ENCODE data around the gene GPR18. TPM values are rescaled to one million over a fixed set of nuclear protein-coding genes. Genes with fewer than 3 reads are reported as not detected.

The GPR18 gene
- total and polyA plus RNA-seq, 3 donors from 2014 or later: 8.5 to 18.0 (median 16.6) TPM

DNA sequence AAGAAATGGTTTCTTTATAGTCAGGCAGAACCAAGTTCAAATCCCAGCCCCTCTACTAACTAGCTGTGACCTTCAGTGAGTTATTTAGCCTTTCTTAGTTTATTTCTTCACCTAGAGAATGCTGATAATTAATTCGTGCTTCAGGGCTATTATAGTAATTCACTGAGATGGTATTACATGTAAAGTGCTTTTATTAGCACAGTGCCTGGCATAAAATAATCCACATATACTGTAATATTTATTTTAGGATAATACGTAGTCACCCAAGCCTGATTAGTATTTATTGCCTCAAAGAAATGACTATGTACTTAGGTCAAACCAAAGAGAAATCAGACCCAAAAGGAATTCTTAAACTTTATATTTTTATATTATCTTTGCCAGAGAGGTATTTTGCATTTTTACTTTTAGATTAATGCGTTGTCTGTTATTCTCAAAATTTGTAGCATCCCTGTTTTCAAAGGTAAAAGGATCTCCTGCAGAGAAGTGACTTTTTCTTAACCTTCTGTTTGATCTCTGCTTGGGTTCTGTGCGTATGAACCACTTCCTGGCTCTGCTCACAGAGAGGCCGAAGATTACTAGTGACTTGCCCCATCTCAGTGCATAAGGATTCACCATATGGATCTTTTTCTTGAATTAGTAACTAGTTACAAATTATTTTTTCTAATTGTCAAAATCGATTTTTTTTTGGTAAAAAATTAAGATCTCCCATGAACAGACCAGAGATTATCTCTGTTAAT lies 37.8 kb downstream of the GPR18 start:
- Histone ChIP-seq H3K27ac (no peak overlapping the region), H3K36me3 (ENCODE audit: low read depth, missing control alignments) (no peaks in the 10 kb centered on the region), H3K4me1 (peaks cover 16% of the 10 kb centered on the region), H3K4me3 (no peak overlapping the region), H3K9me3 (no peaks in the 10 kb centered on the region), H3K27me3 (no peaks in the 10 kb centered on the region)
- TF ChIP-seq, protein P1, sequence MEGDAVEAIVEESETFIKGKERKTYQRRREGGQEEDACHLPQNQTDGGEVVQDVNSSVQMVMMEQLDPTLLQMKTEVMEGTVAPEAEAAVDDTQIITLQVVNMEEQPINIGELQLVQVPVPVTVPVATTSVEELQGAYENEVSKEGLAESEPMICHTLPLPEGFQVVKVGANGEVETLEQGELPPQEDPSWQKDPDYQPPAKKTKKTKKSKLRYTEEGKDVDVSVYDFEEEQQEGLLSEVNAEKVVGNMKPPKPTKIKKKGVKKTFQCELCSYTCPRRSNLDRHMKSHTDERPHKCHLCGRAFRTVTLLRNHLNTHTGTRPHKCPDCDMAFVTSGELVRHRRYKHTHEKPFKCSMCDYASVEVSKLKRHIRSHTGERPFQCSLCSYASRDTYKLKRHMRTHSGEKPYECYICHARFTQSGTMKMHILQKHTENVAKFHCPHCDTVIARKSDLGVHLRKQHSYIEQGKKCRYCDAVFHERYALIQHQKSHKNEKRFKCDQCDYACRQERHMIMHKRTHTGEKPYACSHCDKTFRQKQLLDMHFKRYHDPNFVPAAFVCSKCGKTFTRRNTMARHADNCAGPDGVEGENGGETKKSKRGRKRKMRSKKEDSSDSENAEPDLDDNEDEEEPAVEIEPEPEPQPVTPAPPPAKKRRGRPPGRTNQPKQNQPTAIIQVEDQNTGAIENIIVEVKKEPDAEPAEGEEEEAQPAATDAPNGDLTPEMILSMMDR (IDR thresholded peaks at IDR 0.05): no peak
- TF ChIP-seq POLR2A (IDR thresholded peaks at IDR 0.05): no peak
- 76 to 83% methylated on average over 6 of the region's 6 CpGs for WGBS, 2 donors
- no peak for DNase-seq
- intact Hi-C loops (cut with DNase I; ENCODE audit: low total_unique reads): no loop called here

DNA sequence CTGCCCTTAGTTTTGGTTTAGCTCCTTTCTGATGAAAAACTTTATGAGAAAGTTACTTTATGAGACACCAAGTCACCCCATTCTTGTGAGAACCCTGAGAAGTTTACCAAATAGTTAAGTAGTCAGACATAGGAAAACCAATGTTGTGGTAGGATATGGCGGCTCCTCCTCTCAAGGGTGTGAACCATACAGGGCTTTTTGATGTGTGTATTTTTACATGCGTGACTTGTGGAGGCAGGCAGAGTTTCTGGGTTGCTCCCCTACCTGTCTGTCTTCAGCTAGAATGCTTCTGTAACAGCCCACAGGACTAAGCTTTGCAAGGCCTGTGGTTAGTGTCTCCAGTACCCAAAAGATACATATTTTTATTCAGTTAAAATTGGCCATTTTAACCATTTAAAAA lies 39.2 kb downstream of the GPR18 start:
- 81 to 96% methylated on average over 2 of the region's 2 CpGs for WGBS, 2 donors
- Histone ChIP-seq H3K9me3 (no peaks in the 10 kb centered on the region), H3K36me3 (ENCODE audit: low read depth, missing control alignments) (no peaks in the 10 kb centered on the region), H3K27ac (no peak overlapping the region), H3K4me3 (no peak overlapping the region), H3K4me1 (peaks cover 16% of the 10 kb centered on the region), H3K27me3 (no peaks in the 10 kb centered on the region)
- TF ChIP-seq, protein P1 (IDR thresholded peaks at IDR 0.05): no peak
- no peak for TF ChIP-seq POLR2A (IDR thresholded peaks at IDR 0.05)
- DNase-seq: no peak
- intact Hi-C loops (cut with DNase I; ENCODE audit: low total_unique reads): no loop called here

DNA sequence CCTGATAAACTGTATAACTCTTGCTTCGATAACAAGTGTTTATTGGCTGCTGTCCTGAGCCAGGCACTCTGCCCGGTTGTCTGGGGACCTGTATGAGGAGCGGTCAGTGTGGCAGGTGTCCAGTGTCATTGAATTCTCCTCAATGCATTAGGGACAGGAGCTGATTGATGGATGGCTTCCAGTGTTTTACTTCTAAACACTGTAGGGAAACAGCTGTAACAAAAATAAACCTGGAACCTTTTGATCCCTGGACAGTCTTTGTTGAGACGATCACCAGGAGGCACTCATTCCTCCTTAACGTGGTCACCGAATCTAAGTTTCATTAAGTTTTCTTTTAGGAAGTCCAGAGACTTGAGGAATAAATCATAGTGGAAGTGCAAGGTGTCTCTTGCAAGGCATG lies 39.6 kb downstream of the GPR18 start:
- intact Hi-C loops (cut with DNase I; ENCODE audit: low total_unique reads): no loop called here
- TF ChIP-seq, protein P1 (IDR thresholded peaks at IDR 0.05): no peak
- TF ChIP-seq POLR2A (IDR thresholded peaks at IDR 0.05): no peak
- Histone ChIP-seq H3K27ac (no peak overlapping the region), H3K4me3 (no peak overlapping the region), H3K36me3 (ENCODE audit: low read depth, missing control alignments) (no peaks in the 10 kb centered on the region), H3K27me3 (no peaks in the 10 kb centered on the region), H3K9me3 (no peaks in the 10 kb centered on the region), H3K4me1 (peaks cover 16% of the 10 kb centered on the region)
- 23 to 31% methylated on average over 6 of the region's 6 CpGs for WGBS, 2 donors
- peak; percentile 85 for DNase-seq

DNA sequence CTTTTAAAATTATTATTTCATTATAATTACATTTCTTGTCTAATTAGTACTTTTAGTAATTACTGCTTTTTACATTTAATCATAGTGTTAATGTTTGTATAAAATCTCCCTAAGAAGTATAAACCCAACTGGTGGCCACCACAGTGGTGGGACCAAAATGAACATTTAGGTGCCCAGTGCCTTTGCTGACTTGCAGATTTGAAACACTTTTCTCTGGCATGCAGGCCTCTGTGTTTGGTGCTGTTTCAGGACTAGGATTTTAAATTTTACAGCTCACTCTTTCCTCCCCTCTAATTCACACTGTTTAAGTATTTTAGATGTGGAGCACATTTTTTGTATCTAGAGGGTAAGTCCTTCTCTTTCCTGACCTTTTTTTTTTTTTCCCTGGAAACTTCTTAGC lies 40.1 kb downstream of the GPR18 start:
- no peak for DNase-seq
- intact Hi-C loops (cut with DNase I; ENCODE audit: low total_unique reads): no loop called here
- no peaks in the 10 kb centered on the region for H3K27me3 ChIP-seq
- H3K36me3 ChIP-seq (ENCODE audit: low read depth, missing control alignments): no peaks in the 10 kb centered on the region
- H3K9me3 ChIP-seq: no peaks in the 10 kb centered on the region
- H3K4me3 ChIP-seq: no peak overlapping the region
- TF ChIP-seq POLR2A (IDR thresholded peaks at IDR 0.05): no peak
- TF ChIP-seq, protein P1 (IDR thresholded peaks at IDR 0.05): no peak
- peaks cover 16% of the 10 kb centered on the region for H3K4me1 ChIP-seq
- no peak overlapping the region for H3K27ac ChIP-seq
